Stimulated activated CD8-positive, alpha-beta memory T cell treated with anti-CD3 and anti-CD28 coated beads, Interleukin-15, amount 100 ng/mL, for 1 hour (primary cell): ENCODE measurements around the gene C1GALT1.

Experiments used
- DNase-seq: peaks from one replicate; pipeline ENCODE4 v3.0.0-alpha.2; 2020; ENCODE audit warnings: low read depth

The C1GALT1 gene

GRCh38 chr7:7201578-7202374, 19.4 kb downstream of the C1GALT1 start:
- no peak for DNase-seq

GRCh38 chr7:7202375-7202720, 20.0 kb downstream of the C1GALT1 start:
- DNase-seq: no peak

GRCh38 chr7:7203813-7204575, 21.6 kb downstream of the C1GALT1 start:
- no peak for DNase-seq

- no peak for DNase-seq
Measured at GRCh38 chr7:7207876-7208275, 25.5 kb downstream of the C1GALT1 start.

- no peak for DNase-seq
Measured at GRCh38 chr7:7208520-7208919, 26.2 kb downstream of the C1GALT1 start.

DNA sequence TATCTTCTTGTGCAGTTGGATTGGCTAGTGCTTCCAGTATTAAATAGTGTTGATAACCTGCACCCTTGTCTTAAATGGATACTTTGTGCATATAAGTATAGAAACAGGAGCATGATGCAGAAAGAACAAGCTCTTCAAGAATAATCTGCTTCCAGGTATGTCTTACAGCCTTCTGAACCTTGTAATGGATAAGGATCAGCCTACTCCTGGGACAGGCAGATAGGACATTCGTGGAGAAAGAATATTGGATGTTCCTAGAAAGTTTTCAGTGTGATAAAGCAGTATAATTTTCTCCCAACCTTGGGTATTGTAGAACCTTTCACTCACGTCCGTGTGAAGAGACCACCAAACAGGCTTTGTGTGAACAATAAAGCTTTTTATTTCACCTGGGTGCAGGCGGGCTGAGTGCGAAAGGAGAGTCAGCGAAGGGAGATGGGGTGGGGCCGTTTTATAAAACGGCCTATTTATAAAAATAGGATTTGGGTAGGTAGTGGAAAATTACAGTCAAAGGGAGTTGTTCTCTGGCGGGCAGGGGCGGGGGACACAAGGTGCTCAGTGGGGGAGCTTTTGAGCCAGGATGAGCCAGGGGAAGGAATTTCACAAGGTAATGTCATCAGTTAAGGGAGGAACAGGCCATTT, 27.2 kb downstream of the C1GALT1 start:
- no peak for DNase-seq

DNA sequence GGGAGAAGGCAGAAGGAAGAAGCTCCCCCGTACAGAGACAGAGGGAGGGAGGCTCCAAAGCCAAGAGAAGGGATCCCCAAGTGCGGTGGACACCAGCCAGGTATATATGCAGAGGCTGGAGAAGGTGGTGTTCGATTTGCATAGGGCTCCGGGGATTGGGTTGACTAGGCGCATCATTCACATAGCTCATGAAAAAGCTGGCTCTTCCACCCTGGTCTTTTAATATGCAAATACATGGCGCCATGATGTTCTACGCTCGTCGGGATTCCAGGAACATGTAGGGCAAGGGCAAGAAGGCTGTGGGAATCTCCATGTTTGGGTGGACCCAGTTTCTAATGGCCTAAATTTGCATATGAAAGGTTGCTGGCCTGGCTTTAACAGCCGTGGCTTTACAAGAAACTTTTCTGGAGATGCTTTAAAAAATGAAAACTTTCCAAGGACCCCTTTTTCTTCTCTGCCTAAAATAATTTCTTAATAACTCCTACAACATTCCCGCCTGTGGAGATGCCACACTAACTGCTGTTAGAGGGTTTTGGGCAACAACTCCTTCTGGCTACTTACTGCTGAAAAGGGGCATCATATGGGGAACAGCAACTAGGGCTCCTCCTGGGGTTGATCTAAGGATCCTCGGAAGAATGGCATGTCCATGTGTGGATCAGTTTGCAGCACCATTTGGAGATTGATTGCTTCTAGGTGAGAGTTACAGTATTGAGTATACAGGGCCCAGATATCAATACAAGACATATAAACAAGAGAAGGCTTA, 28.3 kb downstream of the C1GALT1 start:
- no peak for DNase-seq

DNA sequence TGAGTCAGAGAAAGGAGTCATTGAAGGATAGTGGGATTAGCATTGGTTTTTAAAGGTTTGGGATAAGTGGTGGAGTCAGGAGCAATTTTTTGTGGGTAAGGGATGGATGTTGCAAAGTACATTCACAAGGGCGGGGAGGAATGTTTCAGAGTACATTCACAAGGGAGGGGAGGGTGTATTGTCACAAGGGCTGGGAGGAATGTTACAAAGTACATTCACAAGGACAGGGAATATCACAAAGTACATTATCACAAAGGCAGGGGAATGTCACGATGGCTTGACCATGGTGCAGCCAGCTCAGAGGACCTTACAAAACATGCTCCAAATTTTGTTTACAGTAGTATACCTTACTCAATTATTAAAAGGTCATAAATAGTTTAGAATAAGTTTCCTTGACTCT, 30.3 kb downstream of the C1GALT1 start:
- DNase-seq: no peak

DNA sequence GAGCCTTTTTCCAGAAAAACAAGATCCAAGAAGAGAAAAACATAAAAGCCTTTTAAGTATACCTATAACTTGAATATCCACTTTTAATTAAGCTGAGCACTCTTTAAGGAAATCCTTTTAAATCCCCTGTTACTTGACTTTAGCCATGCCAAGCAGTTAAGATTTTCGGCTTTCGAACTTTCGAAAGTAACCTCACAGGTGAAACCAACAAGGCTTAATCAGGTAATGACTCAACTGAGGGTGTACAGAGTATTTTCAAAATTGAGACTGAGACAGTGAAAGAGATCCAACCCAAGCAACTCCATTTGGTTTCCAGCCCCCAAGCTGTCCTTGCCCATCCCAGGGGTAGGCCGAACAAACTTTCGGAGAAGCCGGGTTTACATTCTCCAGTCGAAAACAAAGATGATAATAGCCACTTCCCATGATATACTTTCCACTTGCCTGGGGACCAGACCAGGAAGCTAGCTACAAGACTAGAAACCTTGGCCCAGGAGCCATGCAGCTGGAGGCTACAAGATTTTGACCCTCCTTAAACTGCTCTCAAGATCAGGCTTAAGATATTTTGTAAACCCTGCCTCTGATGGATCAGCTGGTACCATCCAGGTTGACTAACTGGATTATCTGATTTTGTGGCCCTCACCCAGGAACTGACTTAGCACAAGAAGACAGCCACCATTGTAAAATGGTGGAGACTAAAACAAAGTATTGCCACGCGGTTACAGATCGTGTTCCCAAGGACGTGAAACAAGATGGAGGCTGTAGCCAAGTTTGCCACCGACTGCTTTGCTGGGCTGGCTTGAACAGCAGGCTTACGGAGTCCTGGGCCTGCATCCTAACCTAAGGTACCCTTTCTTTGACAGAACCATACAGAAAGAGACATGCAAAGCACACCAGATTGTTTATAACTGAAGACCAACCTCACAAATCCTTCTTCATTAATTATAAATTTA, 32.3 kb downstream of the C1GALT1 start:
- no peak for DNase-seq

GRCh38 chr7:7216279-7216678, 33.9 kb downstream of the C1GALT1 start:
- DNase-seq: no peak

DNA sequence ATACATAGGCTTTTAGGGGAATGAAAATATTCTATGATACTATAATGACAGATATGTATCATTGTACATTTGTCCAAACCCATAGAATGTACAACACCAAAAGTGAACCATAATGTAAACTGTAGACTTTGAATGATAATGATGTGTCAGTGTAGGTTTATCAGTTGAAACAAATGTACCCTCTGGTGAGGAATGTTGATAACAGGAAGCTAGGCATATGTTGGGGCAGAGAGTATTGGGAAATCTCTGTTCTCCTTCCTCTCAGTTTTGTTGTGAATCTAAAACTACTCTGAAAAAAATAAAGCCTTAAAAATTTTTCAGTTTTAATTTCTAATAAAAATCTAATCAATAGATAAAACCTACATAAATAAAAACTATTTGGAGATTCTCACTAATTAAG, 36.9 kb downstream of the C1GALT1 start:
- no peak for DNase-seq

GRCh38 chr7:7220821-7221220, 38.5 kb downstream of the C1GALT1 start:
- no peak for DNase-seq

GRCh38 chr7:7221599-7222038, 39.3 kb downstream of the C1GALT1 start:
- no peak for DNase-seq

DNA sequence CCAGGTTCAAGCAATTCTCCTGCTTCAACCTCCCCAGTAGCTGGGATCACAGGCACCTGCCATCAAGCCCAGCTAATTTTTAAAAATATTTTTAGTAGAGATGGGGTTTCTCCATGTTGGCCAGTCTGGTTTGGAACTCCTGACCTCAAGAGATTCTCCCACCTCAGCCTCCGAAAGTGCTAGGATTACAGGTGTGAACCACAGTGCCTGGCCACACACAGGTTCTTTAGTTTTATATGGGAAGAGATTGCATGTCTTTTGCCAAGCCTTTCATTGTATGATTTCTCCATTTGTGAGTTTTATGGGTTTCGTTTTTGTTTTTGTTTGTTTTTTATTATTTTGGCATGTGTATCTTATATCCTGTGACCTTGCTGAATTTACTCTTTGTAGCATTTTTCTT, 40.9 kb downstream of the C1GALT1 start:
- no peak for DNase-seq

GRCh38 chr7:7226407-7226806, 44.1 kb downstream of the C1GALT1 start:
- no peak for DNase-seq

GRCh38 chr7:7228472-7228871, 46.1 kb downstream of the C1GALT1 start:
- DNase-seq: no peak

DNA sequence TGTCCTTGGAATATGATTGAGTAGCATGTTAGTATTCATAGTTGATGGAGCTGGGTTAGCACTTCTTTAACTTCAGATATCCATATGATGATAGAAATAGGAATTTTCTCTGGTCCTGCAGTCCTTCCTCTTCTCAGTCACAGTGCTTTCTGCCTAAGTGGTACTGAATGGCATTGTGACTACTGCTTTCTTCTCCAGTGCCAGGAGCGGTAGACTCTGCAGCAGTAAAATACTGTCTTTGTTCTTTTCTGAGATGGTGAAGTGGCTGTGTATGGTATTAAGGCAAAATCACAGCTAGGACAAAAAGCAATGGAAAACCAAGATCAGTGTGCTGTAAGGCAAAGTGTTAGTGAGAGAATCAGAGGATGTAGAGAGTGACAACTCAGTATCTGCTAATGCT, 46.6 kb downstream of the C1GALT1 start:
- no peak for DNase-seq

DNA sequence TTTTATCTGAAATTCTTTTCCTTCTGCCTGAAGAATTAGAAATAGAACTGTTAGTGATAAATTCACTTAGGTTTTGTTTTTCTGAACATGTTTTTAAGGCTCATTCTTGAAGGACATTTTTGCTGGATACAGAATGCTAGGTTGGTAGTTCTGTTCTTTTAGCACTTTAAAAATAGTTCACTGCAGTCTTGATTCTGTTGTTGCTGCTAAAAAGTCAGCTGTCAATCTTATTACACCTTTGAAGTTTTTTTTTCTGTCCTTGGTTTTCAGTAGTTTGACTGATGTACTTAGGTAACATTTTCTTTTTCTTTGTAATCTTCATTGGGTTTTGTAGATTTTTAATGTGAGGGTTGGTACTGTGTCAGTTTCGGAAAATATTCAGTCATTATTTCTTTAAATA, 48.7 kb downstream of the C1GALT1 start:
- no peak for DNase-seq

DNA sequence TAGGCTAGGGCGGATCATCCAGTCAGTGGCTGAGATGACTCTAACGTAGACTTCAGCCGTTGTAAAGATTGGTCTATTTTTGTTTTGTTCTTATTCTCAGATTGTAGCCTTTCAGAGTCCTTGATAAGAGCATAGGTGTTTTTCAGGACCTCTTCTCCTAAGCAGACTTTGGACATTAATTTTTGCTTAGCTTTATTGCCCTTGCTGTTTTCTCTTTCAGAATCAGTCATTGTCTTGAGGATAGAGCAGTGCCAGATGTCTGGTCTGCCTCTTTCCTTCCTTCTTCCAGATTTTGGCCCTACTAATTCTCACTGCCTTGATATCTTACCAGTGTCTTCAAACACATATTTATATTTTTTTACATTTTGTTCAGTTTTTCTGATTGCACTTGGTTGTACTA, 49.5 kb downstream of the C1GALT1 start:
- no peak for DNase-seq

- no peak for DNase-seq
Measured at GRCh38 chr7:7235347-7235746, 53.0 kb downstream of the C1GALT1 start.

- no peak for DNase-seq
Measured at GRCh38 chr7:7236041-7236440, 53.7 kb downstream of the C1GALT1 start.
